GM12874 (cell line): ENCODE data around the gene FSD1.

Source experiments
- CTCF ChIP-seq: IDR thresholded peaks from 2 replicates; pipeline ENCODE4 v1.5.1; 2011; ENCODE audit warnings: low read depth, mild to moderate bottlenecking, control low read depth, low read length, moderate library complexity; ENCODE audit not compliant: insufficient read depth

FSD1 gene

GRCh38 chr19:4324228-4324627 lies 19.8 kb downstream of the FSD1 start:
- no peak for TF ChIP-seq CTCF

GRCh38 chr19:4326215-4326836 lies 21.9 kb downstream of the FSD1 start:
- TF ChIP-seq CTCF = no peak

- TF ChIP-seq CTCF = no peak
Observed at GRCh38 chr19:4326837-4327251, 22.4 kb downstream of the FSD1 start.

GRCh38 chr19:4327252-4327876 lies 23.0 kb downstream of the FSD1 start:
- no peak for TF ChIP-seq CTCF

GRCh38 chr19:4327877-4328242 lies 23.5 kb downstream of the FSD1 start:
- TF ChIP-seq CTCF = no peak

GRCh38 chr19:4328243-4328990 lies 24.0 kb downstream of the FSD1 start:
- no peak for TF ChIP-seq CTCF

GRCh38 chr19:4329858-4330257 lies 25.5 kb downstream of the FSD1 start:
- TF ChIP-seq CTCF = no peak
